CD4-positive, alpha-beta T cell (primary cell): ENCODE data around the gene RPS16. TPM values are rescaled to one million over a fixed set of nuclear protein-coding genes. Genes with fewer than 3 reads are reported as not detected.
A peak's percentile ranks its signal among the peaks of the same experiment; 100 is the strongest.

Experiments
- ATAC-seq: fragments of 200-7000 bp; cut with Tn5 transposase; one replicate; pipeline ENCODE4 v1.10.0; 2022; ENCODE audit warnings: mild to moderate bottlenecking; ENCODE audit not compliant: poor library complexity
- CTCF ChIA-PET: fragments of 350-600 bp; sonication (Branson Sonifier 250); formaldehyde crosslinking; loops from one replicate; lab custom pipeline; 2021; ENCODE audit warnings: antibody characterized with exemption, inconsistent platforms; lab: Charles Lee
- POLR2A ChIA-PET: fragments of 350-600 bp; sonication (Branson Sonifier 250); formaldehyde crosslinking; loops from one replicate; lab custom pipeline; 2021; ENCODE audit warnings: antibody characterized with exemption, inconsistent platforms; lab: Charles Lee
- DNase-seq, 14 experiments: peaks; one replicate each; pipeline ENCODE4 v3.0.0-alpha.2; 2013 to 2020; ENCODE audit warnings: mixed read lengths in 2 of 14
- H3K27ac ChIP-seq, 2 donors: one replicate each; pipeline versions ENCODE4 v1.5.1 to v1.7.0; 2013; ENCODE audit warnings: low read length in 2 of 2, low read depth in 1 of 2, mild to moderate bottlenecking in 1 of 2
- H3K27me3 ChIP-seq, 2 experiments: 1 replicate in 1 of 2; 2 replicates in 1 of 2; pipeline versions ENCODE4 v1.6.1 to v1.7.0; 2013; ENCODE audit warnings: low read length in 2 of 2, control low read depth in 1 of 2, mild to moderate bottlenecking in 1 of 2, moderate library complexity in 1 of 2; ENCODE audit not compliant: insufficient read depth in 2 of 2, control insufficient read depth in 1 of 2
- H3K36me3 ChIP-seq: one replicate; pipeline ENCODE4 v1.6.1; 2013; ENCODE audit warnings: low read length, control low read depth; ENCODE audit not compliant: insufficient read depth
- H3K4me1 ChIP-seq: one replicate; pipeline ENCODE4 v1.6.1; 2013; ENCODE audit warnings: low read length, control low read depth; ENCODE audit not compliant: insufficient read depth
- H3K4me3 ChIP-seq: one replicate; pipeline ENCODE4 v1.5.1; 2013; ENCODE audit warnings: mild to moderate bottlenecking, low read length, moderate library complexity
- H3K9me3 ChIP-seq, 2 experiments: 1 replicate in 1 of 2; 2 replicates in 1 of 2; pipeline versions ENCODE4 v1.6.1 to v1.7.0; 2013; ENCODE audit warnings: low read length in 2 of 2, mild to moderate bottlenecking in 2 of 2, control low read depth in 1 of 2, moderate library complexity in 1 of 2; ENCODE audit not compliant: control insufficient read depth in 1 of 2, insufficient read depth in 1 of 2
- H3K27ac Mint-ChIP-seq: one replicate; pipeline ENCODE4 v1.8.0; 2020; ENCODE audit warnings: mixed read lengths
- H3K27me3 Mint-ChIP-seq: one replicate; pipeline ENCODE4 v1.8.0; 2021; ENCODE audit warnings: mixed read lengths
- H3K36me3 Mint-ChIP-seq: one replicate; pipeline ENCODE4 v1.8.0; 2021; ENCODE audit warnings: low read depth, mixed read lengths
- H3K4me1 Mint-ChIP-seq: one replicate; pipeline ENCODE4 v1.8.0; 2021; ENCODE audit warnings: low read depth, mixed read lengths
- H3K4me3 Mint-ChIP-seq: one replicate; pipeline ENCODE4 v1.8.0; 2020; ENCODE audit warnings: mild to moderate bottlenecking, mixed read lengths
- H3K9me3 Mint-ChIP-seq: one replicate; pipeline ENCODE4 v1.8.0; 2020; ENCODE audit warnings: mixed read lengths
- CTCF ChIP-seq: fragments of 200-600 bp; IDR thresholded peaks from one replicate; pipeline ENCODE4 v1.8.0; 2022; ENCODE audit warnings: antibody characterized with exemption, mild to moderate bottlenecking
- intact Hi-C, 2 experiments: fragments of 100-400 bp; cut with DNase I in 1 of 2; cut with micrococcal nuclease in 1 of 2; formaldehyde crosslinking; loops; one replicate each; pipeline versions ENCODE4 v1.15.1 to v1.9.0; 2023 to 2025; cut with DNase I, micrococcal nuclease
- microRNA-seq: library from miRNA; unstranded; fragments of <30 nt; microRNA quantifications from one replicate; pipeline ENCODE4 v1.2.0, GENCODE V29; 2021; ENCODE audit warnings: borderline microRNAs expressed, borderline replicate concordance
- total RNA-seq, 174 experiments: library from RNA in 2 of 174; stranded (reverse) in 2 of 174; gene quantifications; one replicate each; pipeline ENCODE4 v1.2.3 and lab custom pipeline; 2021 to 2026

RPS16 gene
- total RNA-seq, 2 experiments from 2014 or later, result 4,625 to 4,839 TPM

- H3K9me3 Mint-ChIP-seq, result no peaks in the 10 kb centered on the region
- no peaks in the 10 kb centered on the region for H3K27me3 Mint-ChIP-seq
- Histone ChIP-seq H3K27me3 (no peaks in the 10 kb centered on the region), H3K4me1 (peaks cover 11% of the 10 kb centered on the region), H3K27ac (no peak overlapping the region), H3K36me3 (peaks cover 94% of the 10 kb centered on the region), H3K9me3 (no peaks in the 10 kb centered on the region), H3K4me3 (no peak overlapping the region)
- intact Hi-C loops, result no loop called here
- H3K4me1 Mint-ChIP-seq, result peaks cover 1% of the 10 kb centered on the region
- peaks cover 89% of the 10 kb centered on the region for H3K36me3 Mint-ChIP-seq
- ChIA-PET POLR2A (no interaction called here), CTCF (no interaction called here)
- DNase-seq (no peak), ATAC-seq (no peak)
- H3K27ac Mint-ChIP-seq, result peak overlapping the region; percentile 55
- no peak for TF ChIP-seq CTCF
- H3K4me3 Mint-ChIP-seq, result no peak overlapping the region
Measured at GRCh38 chr19:39384839-39385568, 50.7 kb downstream of the RPS16 start.

Small RNAs within 50 kb of the gene (microRNA-seq; reads per million reads assigned to microRNA genes)
- gene MIR4530, result not detected

Other genes starting within 250 kb of the RPS16 start
- not detected for gene NCCRP1, start 239.0 kb downstream of the RPS16 start, total RNA-seq
- not detected for gene SYCN, start 231.7 kb downstream of the RPS16 start, total RNA-seq
- not detected for gene IFNL3, start 190.9 kb downstream of the RPS16 start, total RNA-seq
- gene IFNL4, start 187.1 kb downstream of the RPS16 start, total RNA-seq, result not detected
- gene IFNL2, start 167.6 kb downstream of the RPS16 start, total RNA-seq, result not detected
- gene IFNL1, start 139.5 kb downstream of the RPS16 start, total RNA-seq, result not detected
- 1 to 10 TPM; 2.3 to 2.6 TPM for gene LRFN1, start 115.1 kb downstream of the RPS16 start, total RNA-seq
- gene GMFG, start 99.9 kb downstream of the RPS16 start, total RNA-seq, result 100 to 1,000 TPM; 352 to 367 TPM
- 10 to 100 TPM; 65.0 to 66.9 TPM for gene SAMD4B, start 93.5 kb downstream of the RPS16 start, total RNA-seq
- gene PAF1, start 44.8 kb downstream of the RPS16 start, total RNA-seq, result 100 to 1,000 TPM in 1 of 2 experiments, 10 to 100 TPM in 1; 99.6 to 101 TPM
- gene MED29, start 44.6 kb downstream of the RPS16 start, total RNA-seq, result 10 to 100 TPM; 45.0 to 46.1 TPM
- gene ZFP36, start 29.1 kb downstream of the RPS16 start, total RNA-seq, result 1,000 to 10,000 TPM; 1,278 to 1,362 TPM
- 10 to 100 TPM; 80.6 to 81.4 TPM for gene PLEKHG2, start 23.3 kb downstream of the RPS16 start, total RNA-seq
- 100 to 1,000 TPM; 322 to 333 TPM for gene SUPT5H, start 9.6 kb upstream of the RPS16 start, total RNA-seq
- gene TIMM50, start 44.9 kb upstream of the RPS16 start, total RNA-seq, result 10 to 100 TPM; 38.3 to 43.4 TPM
- gene DLL3, start 63.0 kb upstream of the RPS16 start, total RNA-seq, result not detected
- gene SELENOV, start 79.2 kb upstream of the RPS16 start, total RNA-seq, result not detected
- 1 to 10 TPM; 5.0 to 5.1 TPM for gene EID2B, start 96.9 kb upstream of the RPS16 start, total RNA-seq
- gene EID2, start 104.2 kb upstream of the RPS16 start, total RNA-seq, result 10 to 100 TPM; 17.2 to 18.1 TPM
- gene LGALS13, start 166.6 kb upstream of the RPS16 start, total RNA-seq, result not detected
- not detected for gene LGALS16, start 220.0 kb upstream of the RPS16 start, total RNA-seq